Measurements from ENCODE around the gene LRP2BP. TPM values are rescaled to one million over a fixed set of nuclear protein-coding genes. Genes with fewer than 3 reads are reported as not detected.

The LRP2BP gene
- total RNA-seq, 4 donors from 2014 or later, result 0.85 to 2.1 (median 1.4) TPM

- no peak for TF ChIP-seq CTCF (IDR thresholded peaks at IDR 0.05; ENCODE audit: low read depth)
Measured at GRCh38 chr4:185334326-185334725, 61.4 kb downstream of the LRP2BP start.

GRCh38 chr4:185332575-185333464 is 62.9 kb downstream of the LRP2BP start:
- no peak for TF ChIP-seq CTCF (IDR thresholded peaks at IDR 0.05; ENCODE audit: low read depth)

- TF ChIP-seq CTCF (IDR thresholded peaks at IDR 0.05; ENCODE audit: low read depth), result no peak
Measured at GRCh38 chr4:185328586-185328985, 67.1 kb downstream of the LRP2BP start.

GRCh38 chr4:185323606-185324005 is 72.1 kb downstream of the LRP2BP start:
- TF ChIP-seq CTCF (IDR thresholded peaks at IDR 0.05; ENCODE audit: low read depth), result no peak

GRCh38 chr4:185322803-185323202 is 72.9 kb downstream of the LRP2BP start:
- TF ChIP-seq CTCF (IDR thresholded peaks at IDR 0.05; ENCODE audit: low read depth), result no peak

- TF ChIP-seq CTCF (IDR thresholded peaks at IDR 0.05; ENCODE audit: low read depth), result no peak
Measured at GRCh38 chr4:185318679-185319078, 77.0 kb downstream of the LRP2BP start.

GRCh38 chr4:185317880-185318279 is 77.8 kb downstream of the LRP2BP start:
- no peak for TF ChIP-seq CTCF (IDR thresholded peaks at IDR 0.05; ENCODE audit: low read depth)

Small RNAs within 50 kb of the gene (small RNA-seq; reads per million reads assigned to genes)
- 0.49 reads per million for gene RF00019

Other genes with a start within 250 kb of the LRP2BP start
- gene CFAP97, start 191.9 kb downstream of the LRP2BP start, total RNA-seq, result 10 to 100 TPM; 27.5 to 60.0 (median 34.9) TPM
- gene SNX25, start 186.3 kb downstream of the LRP2BP start, total RNA-seq, result 10 to 100 TPM; 10.2 to 24.1 (median 14.0) TPM
- 10 to 100 TPM; 10.9 to 19.2 (median 17.8) TPM for gene ANKRD37, start 917 bp upstream of the LRP2BP start, total RNA-seq
- 10 to 100 TPM; 22.9 to 43.6 (median 36.7) TPM for gene UFSP2, start 30.0 kb upstream of the LRP2BP start, total RNA-seq
- 1 to 10 TPM in 1 of 4 donors, under 1 TPM in 3; 0.22 to 1.3 (median 0.59) TPM for gene CCDC110, start 75.8 kb upstream of the LRP2BP start, total RNA-seq
- gene PDLIM3, start 139.6 kb upstream of the LRP2BP start, total RNA-seq, result 10 to 100 TPM in 2 of 4 donors, 1 to 10 TPM in 2; 8.3 to 33.7 (median 13.4) TPM